Uterus (tissue), 4 donors: ENCODE data around the gene TIGD6. TPM values are rescaled to one million over a fixed set of nuclear protein-coding genes. Genes with fewer than 3 reads are reported as not detected.

Experiments
- DNase-seq, 2 donors: peaks; one replicate each; pipeline ENCODE4 v3.0.0-alpha.2; 2019 to 2020
- H3K27ac ChIP-seq, 2 donors: fragments of 200-600 bp; sonication (generic); 1 replicate in 1 of 2; 2 replicates in 1 of 2; pipeline ENCODE4 v1.5.1; 2016 to 2018
- H3K27me3 ChIP-seq, 2 donors: fragments of 200-600 bp; sonication (generic); one replicate each; pipeline ENCODE4 v1.5.1; 2018 to 2019; ENCODE audit warnings: control low read depth in 1 of 2
- H3K36me3 ChIP-seq, 2 donors: fragments of 200-600 bp; sonication (generic); one replicate each; pipeline ENCODE4 v1.5.1; 2019; ENCODE audit warnings: control low read depth in 1 of 2
- H3K4me1 ChIP-seq, 2 donors: fragments of 200-600 bp; sonication (generic); one replicate each; pipeline ENCODE4 v1.5.1; 2018 to 2019; ENCODE audit warnings: control low read depth in 1 of 2
- H3K4me3 ChIP-seq, 2 donors: fragments of 200-600 bp; sonication (generic); 1 replicate in 1 of 2; 2 replicates in 1 of 2; pipeline ENCODE4 v1.5.1; 2018 to 2019; ENCODE audit warnings: mild to moderate bottlenecking in 1 of 2
- H3K9me3 ChIP-seq, 2 donors: fragments of 200-600 bp; sonication (generic); one replicate each; pipeline ENCODE4 v1.5.1; 2019; ENCODE audit warnings: control low read depth in 1 of 2
- POLR2A ChIP-seq, 2 donors: fragments of 450-650 bp; IDR thresholded peaks; one replicate each; pipeline ENCODE4 v1.6.1; 2016; ENCODE audit warnings: antibody characterized with exemption in 2 of 2, mild to moderate bottlenecking in 1 of 2, moderate library complexity in 1 of 2
- intact Hi-C: fragments of 100-400 bp; cut with DNase I; formaldehyde crosslinking; loops from one replicate; pipeline ENCODE4 v1.15.1; 2023; ENCODE audit warnings: low total_unique reads
- total RNA-seq, 4 donors: library from RNA; depleted of rRNA in 3 of 4; stranded (reverse); fragments of >200 nt in 3 of 4; gene quantifications; one replicate each; pipeline versions ENCODE4 v1.1.0 to v1.2.4, GENCODE V29; 2014 to 2023
- TF ChIP-seq, protein P1 (sequence below), 4 experiments: fragments of 200-600 bp in 2 of 4; fragments of 450-650 bp in 2 of 4; sonication (generic) in 2 of 4; IDR thresholded peaks; one replicate each; pipeline ENCODE4 v1.5.1; 2016 to 2019; ENCODE audit warnings: antibody characterized with exemption in 4 of 4, mild to moderate bottlenecking in 2 of 4, moderate library complexity in 1 of 4
- donor health status: DM: yes; HTN: yes; CAD: no.

Gene TIGD6
- total RNA-seq = 1 to 10 TPM; 1.2 to 6.8 (median 2.7) TPM

- no peaks in the 10 kb centered on the region for H3K36me3 ChIP-seq
- H3K27ac ChIP-seq = peak within 1 kb of the TSS; percentile 87
- intact Hi-C loops = no loop called here
- peak; percentile 62 to 83 for TF ChIP-seq POLR2A (IDR thresholded peaks at IDR 0.05)
- TF ChIP-seq, protein P1, sequence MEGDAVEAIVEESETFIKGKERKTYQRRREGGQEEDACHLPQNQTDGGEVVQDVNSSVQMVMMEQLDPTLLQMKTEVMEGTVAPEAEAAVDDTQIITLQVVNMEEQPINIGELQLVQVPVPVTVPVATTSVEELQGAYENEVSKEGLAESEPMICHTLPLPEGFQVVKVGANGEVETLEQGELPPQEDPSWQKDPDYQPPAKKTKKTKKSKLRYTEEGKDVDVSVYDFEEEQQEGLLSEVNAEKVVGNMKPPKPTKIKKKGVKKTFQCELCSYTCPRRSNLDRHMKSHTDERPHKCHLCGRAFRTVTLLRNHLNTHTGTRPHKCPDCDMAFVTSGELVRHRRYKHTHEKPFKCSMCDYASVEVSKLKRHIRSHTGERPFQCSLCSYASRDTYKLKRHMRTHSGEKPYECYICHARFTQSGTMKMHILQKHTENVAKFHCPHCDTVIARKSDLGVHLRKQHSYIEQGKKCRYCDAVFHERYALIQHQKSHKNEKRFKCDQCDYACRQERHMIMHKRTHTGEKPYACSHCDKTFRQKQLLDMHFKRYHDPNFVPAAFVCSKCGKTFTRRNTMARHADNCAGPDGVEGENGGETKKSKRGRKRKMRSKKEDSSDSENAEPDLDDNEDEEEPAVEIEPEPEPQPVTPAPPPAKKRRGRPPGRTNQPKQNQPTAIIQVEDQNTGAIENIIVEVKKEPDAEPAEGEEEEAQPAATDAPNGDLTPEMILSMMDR (IDR thresholded peaks at IDR 0.05) = peak in 3 of 4 experiments; percentile 11 to 34 (median 29)
- H3K4me1 ChIP-seq = no peaks in the 10 kb centered on the region
- no peaks in the 10 kb centered on the region for H3K9me3 ChIP-seq
- H3K4me3 ChIP-seq = peak within 1 kb of the TSS; percentile 61 to 81
- DNase-seq = peak; percentile 90 to 93
- no peaks in the 10 kb centered on the region for H3K27me3 ChIP-seq
Observed at GRCh38 chr5:150000256-150000989, at the start of gene TIGD6, which contains the start of gene HMGXB3. Gene TIGD6, minus strand, starts transcription at chr5:150000654. Its CDS starts 4,306 bp downstream, at chr5:149996348. Gene HMGXB3, plus strand, starts transcription at chr5:150000739. Its CDS starts 4,114 bp downstream, at chr5:150004853.

DNA sequence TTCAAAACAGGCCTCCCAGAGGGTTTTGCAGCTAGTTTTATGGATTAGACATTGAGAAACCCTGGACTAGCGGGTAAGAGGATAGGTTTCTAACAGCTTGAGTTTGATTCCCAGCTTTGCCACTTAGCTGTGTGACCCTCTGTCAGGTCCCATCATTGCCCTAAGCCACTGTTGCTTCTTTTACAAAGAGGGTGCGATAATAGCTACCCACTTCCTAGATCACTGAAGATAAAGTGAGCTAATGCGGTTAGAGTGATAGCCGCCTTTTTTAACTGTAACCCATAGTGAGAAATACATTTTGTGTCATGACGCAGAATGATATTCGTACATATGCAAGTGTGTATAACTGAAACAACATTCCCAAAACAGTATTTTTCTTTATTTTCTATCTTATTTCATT is 45.6 kb upstream of the TIGD6 start:
- peaks cover 9 to 13% of the 10 kb centered on the region in 2 donors for H3K4me1 ChIP-seq
- intact Hi-C loops = no loop called here
- H3K27me3 ChIP-seq = no peaks in the 10 kb centered on the region
- H3K27ac ChIP-seq = no peak overlapping the region
- no peaks in the 10 kb centered on the region for H3K36me3 ChIP-seq
- H3K4me3 ChIP-seq = no peak overlapping the region
- H3K9me3 ChIP-seq = no peaks in the 10 kb centered on the region
- no peak for DNase-seq
- TF ChIP-seq POLR2A (IDR thresholded peaks at IDR 0.05) = no peak
- TF ChIP-seq, protein P1 (IDR thresholded peaks at IDR 0.05) = no peak

GRCh38 chr5:150045549-150045948 is 45.1 kb upstream of the TIGD6 start:
- Histone ChIP-seq H3K36me3 (no peaks in the 10 kb centered on the region), H3K9me3 (no peaks in the 10 kb centered on the region), H3K27ac (no peak overlapping the region), H3K4me1 (peaks cover 9 to 13% of the 10 kb centered on the region in 2 donors), H3K27me3 (no peaks in the 10 kb centered on the region), H3K4me3 (no peak overlapping the region)
- no peak for DNase-seq
- intact Hi-C loops = no loop called here
- TF ChIP-seq, protein P1 (IDR thresholded peaks at IDR 0.05) = no peak
- no peak for TF ChIP-seq POLR2A (IDR thresholded peaks at IDR 0.05)

DNA sequence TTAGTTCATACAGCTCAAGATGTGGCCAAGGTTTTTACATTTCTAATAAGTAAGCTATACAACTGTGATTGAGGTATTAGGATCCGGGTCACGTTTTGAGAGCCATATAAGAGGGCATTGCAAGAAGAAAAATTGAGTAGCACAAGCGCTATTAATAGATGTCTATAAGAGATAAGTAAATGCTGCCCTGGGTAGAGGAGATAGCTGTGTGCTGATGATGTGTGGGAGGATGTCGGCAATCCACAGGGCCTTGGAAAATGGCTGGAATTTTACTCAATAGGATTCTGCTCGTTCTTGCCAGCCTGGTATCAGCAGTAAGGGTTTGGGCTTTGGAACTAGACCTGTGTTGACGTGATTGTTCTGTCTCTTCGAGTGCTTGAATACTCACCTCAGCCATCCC is 44.3 kb upstream of the TIGD6 start:
- Histone ChIP-seq H3K27me3 (no peaks in the 10 kb centered on the region), H3K36me3 (no peaks in the 10 kb centered on the region), H3K4me1 (peaks cover 9 to 13% of the 10 kb centered on the region in 2 donors), H3K9me3 (no peaks in the 10 kb centered on the region), H3K4me3 (no peak overlapping the region), H3K27ac (no peak overlapping the region)
- TF ChIP-seq, protein P1 (IDR thresholded peaks at IDR 0.05) = no peak
- TF ChIP-seq POLR2A (IDR thresholded peaks at IDR 0.05) = no peak
- intact Hi-C loops = no loop called here
- no peak for DNase-seq

- no peak overlapping the region for H3K4me3 ChIP-seq
- peaks cover 9 to 13% of the 10 kb centered on the region in 2 donors for H3K4me1 ChIP-seq
- H3K27me3 ChIP-seq = no peaks in the 10 kb centered on the region
- no peaks in the 10 kb centered on the region for H3K36me3 ChIP-seq
- no peak overlapping the region for H3K27ac ChIP-seq
- no peaks in the 10 kb centered on the region for H3K9me3 ChIP-seq
- DNase-seq = no peak
- TF ChIP-seq, protein P1 (IDR thresholded peaks at IDR 0.05) = no peak
- TF ChIP-seq POLR2A (IDR thresholded peaks at IDR 0.05) = no peak
- intact Hi-C loops = no loop called here
Observed at GRCh38 chr5:150044329-150044681, 43.9 kb upstream of the TIGD6 start.
